CD4-positive, alpha-beta T cell (primary cell): ENCODE measurements around the gene TXN. TPM values are rescaled to one million over a fixed set of nuclear protein-coding genes. Genes with fewer than 3 reads are reported as not detected.
A peak's percentile ranks its signal among the peaks of the same experiment; 100 is the strongest.

Experiments
- ATAC-seq: fragments of 200-7000 bp; cut with Tn5 transposase; one replicate; pipeline ENCODE4 v1.10.0; 2022; ENCODE audit warnings: mild to moderate bottlenecking; ENCODE audit not compliant: poor library complexity
- CTCF ChIA-PET: fragments of 350-600 bp; sonication (Branson Sonifier 250); formaldehyde crosslinking; loops from one replicate; lab custom pipeline; 2021; ENCODE audit warnings: antibody characterized with exemption, inconsistent platforms; lab: Charles Lee
- POLR2A ChIA-PET: fragments of 350-600 bp; sonication (Branson Sonifier 250); formaldehyde crosslinking; loops from one replicate; lab custom pipeline; 2021; ENCODE audit warnings: antibody characterized with exemption, inconsistent platforms; lab: Charles Lee
- DNase-seq, 14 experiments: peaks; one replicate each; pipeline ENCODE4 v3.0.0-alpha.2; 2013 to 2020; ENCODE audit warnings: mixed read lengths in 2 of 14
- H3K27ac ChIP-seq, 2 donors: one replicate each; pipeline versions ENCODE4 v1.5.1 to v1.7.0; 2013; ENCODE audit warnings: low read length in 2 of 2, low read depth in 1 of 2, mild to moderate bottlenecking in 1 of 2
- H3K27me3 ChIP-seq, 2 experiments: 1 replicate in 1 of 2; 2 replicates in 1 of 2; pipeline versions ENCODE4 v1.6.1 to v1.7.0; 2013; ENCODE audit warnings: low read length in 2 of 2, control low read depth in 1 of 2, mild to moderate bottlenecking in 1 of 2, moderate library complexity in 1 of 2; ENCODE audit not compliant: insufficient read depth in 2 of 2, control insufficient read depth in 1 of 2
- H3K36me3 ChIP-seq: one replicate; pipeline ENCODE4 v1.6.1; 2013; ENCODE audit warnings: low read length, control low read depth; ENCODE audit not compliant: insufficient read depth
- H3K4me1 ChIP-seq: one replicate; pipeline ENCODE4 v1.6.1; 2013; ENCODE audit warnings: low read length, control low read depth; ENCODE audit not compliant: insufficient read depth
- H3K4me3 ChIP-seq: one replicate; pipeline ENCODE4 v1.5.1; 2013; ENCODE audit warnings: mild to moderate bottlenecking, low read length, moderate library complexity
- H3K9me3 ChIP-seq, 2 experiments: 1 replicate in 1 of 2; 2 replicates in 1 of 2; pipeline versions ENCODE4 v1.6.1 to v1.7.0; 2013; ENCODE audit warnings: low read length in 2 of 2, mild to moderate bottlenecking in 2 of 2, control low read depth in 1 of 2, moderate library complexity in 1 of 2; ENCODE audit not compliant: control insufficient read depth in 1 of 2, insufficient read depth in 1 of 2
- H3K27ac Mint-ChIP-seq: one replicate; pipeline ENCODE4 v1.8.0; 2020; ENCODE audit warnings: mixed read lengths
- H3K27me3 Mint-ChIP-seq: one replicate; pipeline ENCODE4 v1.8.0; 2021; ENCODE audit warnings: mixed read lengths
- H3K36me3 Mint-ChIP-seq: one replicate; pipeline ENCODE4 v1.8.0; 2021; ENCODE audit warnings: low read depth, mixed read lengths
- H3K4me1 Mint-ChIP-seq: one replicate; pipeline ENCODE4 v1.8.0; 2021; ENCODE audit warnings: low read depth, mixed read lengths
- H3K4me3 Mint-ChIP-seq: one replicate; pipeline ENCODE4 v1.8.0; 2020; ENCODE audit warnings: mild to moderate bottlenecking, mixed read lengths
- H3K9me3 Mint-ChIP-seq: one replicate; pipeline ENCODE4 v1.8.0; 2020; ENCODE audit warnings: mixed read lengths
- CTCF ChIP-seq: fragments of 200-600 bp; IDR thresholded peaks from one replicate; pipeline ENCODE4 v1.8.0; 2022; ENCODE audit warnings: antibody characterized with exemption, mild to moderate bottlenecking
- intact Hi-C, 2 experiments: fragments of 100-400 bp; cut with DNase I in 1 of 2; cut with micrococcal nuclease in 1 of 2; formaldehyde crosslinking; loops; one replicate each; pipeline versions ENCODE4 v1.15.1 to v1.9.0; 2023 to 2025; cut with DNase I, micrococcal nuclease
- total RNA-seq, 174 experiments: library from RNA in 2 of 174; stranded (reverse) in 2 of 174; gene quantifications; one replicate each; pipeline ENCODE4 v1.2.3 and lab custom pipeline; 2021 to 2026

Gene TXN
- total RNA-seq, 2 experiments from 2014 or later = 31.5 to 35.1 TPM

GRCh38 chr9:110257097-110257841 lies 962 bp upstream of the TXN start:
- peak overlapping the region; percentile 73 for H3K27ac Mint-ChIP-seq
- Histone ChIP-seq H3K36me3 (no peaks in the 10 kb centered on the region), H3K4me3 (peak overlapping the region; percentile 85), H3K27me3 (no peaks in the 10 kb centered on the region), H3K27ac (peak overlapping the region; percentile 2 to 45), H3K9me3 (no peaks in the 10 kb centered on the region), H3K4me1 (peaks cover 32% of the 10 kb centered on the region)
- H3K4me1 Mint-ChIP-seq = peaks cover 43% of the 10 kb centered on the region
- peaks cover 4% of the 10 kb centered on the region for H3K36me3 Mint-ChIP-seq
- CTCF ChIA-PET = no interaction called here
- no peaks in the 10 kb centered on the region for H3K27me3 Mint-ChIP-seq
- DNase-seq (peak in 1 of 14 experiments; percentile 5), ATAC-seq (no peak)
- no peaks in the 10 kb centered on the region for H3K9me3 Mint-ChIP-seq
- peak overlapping the region; percentile 98 for H3K4me3 Mint-ChIP-seq
- no peak for TF ChIP-seq CTCF
- POLR2A ChIA-PET = interaction anchor here (1.2 kb wide), 1 partner anchor 12 kb away, joined by 4 read pairs; no protein-coding TSS in a partner anchor
- intact Hi-C loops = loop anchor here in 1 of 2 experiments (5.0 to 10.0 kb wide), 2 partner anchors 210 to 1322 kb away; partner anchors contain the start of genes ABITRAM and ELP1

DNA sequence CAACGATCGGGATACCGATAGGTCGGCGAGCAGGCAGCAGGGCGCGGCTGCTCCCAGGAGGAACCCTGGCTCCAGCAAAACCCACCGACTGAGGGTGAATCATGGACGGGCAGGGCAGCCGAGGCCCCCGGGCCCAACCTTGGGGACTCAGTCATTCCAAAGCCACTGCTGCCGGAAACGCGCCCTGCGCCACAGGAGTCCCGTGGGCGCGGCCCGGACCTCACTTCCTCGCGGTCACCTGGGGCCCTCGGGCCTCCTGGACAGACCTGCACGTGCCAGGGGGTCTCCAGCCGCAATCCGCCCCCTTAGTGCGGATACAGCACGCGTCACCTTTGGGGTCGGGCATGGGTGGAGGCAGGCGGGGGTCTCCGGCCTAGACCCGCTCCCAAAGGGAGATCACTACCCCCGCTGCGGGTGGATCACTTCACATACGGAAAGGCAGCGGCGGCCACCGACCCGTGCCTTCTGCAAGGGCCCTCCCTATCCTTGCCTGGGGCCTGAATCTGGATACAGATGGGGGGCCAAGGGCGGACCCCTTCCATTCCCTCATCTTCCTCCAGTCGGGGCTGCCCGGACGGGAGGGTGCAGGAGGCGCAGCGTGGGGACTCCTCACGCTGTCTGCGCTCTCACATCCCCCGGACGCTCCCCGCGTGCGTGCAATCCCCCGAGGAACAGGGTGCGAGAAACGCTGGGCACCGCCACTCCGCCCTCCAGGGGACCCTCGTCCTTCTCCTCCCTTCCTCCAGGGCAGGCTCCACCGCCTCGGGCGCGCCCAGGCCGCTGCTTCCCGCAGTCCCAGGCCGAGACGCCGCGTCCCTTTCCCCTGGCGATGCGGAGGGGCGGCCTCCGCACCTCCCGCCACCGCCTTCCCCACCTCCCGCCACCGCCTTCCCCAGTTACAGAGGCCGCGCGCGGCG lies 586 bp downstream of the TXN start:
- Mint-ChIP-seq H3K36me3 (peaks cover 4% of the 10 kb centered on the region), H3K4me3 (peak overlapping the region; percentile 98), H3K4me1 (peaks cover 44% of the 10 kb centered on the region), H3K9me3 (no peaks in the 10 kb centered on the region), H3K27me3 (no peaks in the 10 kb centered on the region), H3K27ac (peak overlapping the region; percentile 83)
- CTCF ChIA-PET = no interaction called here
- peak overlapping the region; percentile 85 for H3K4me3 ChIP-seq
- intact Hi-C loops = loop anchor here in 1 of 2 experiments (5.0 to 10.0 kb wide), 2 partner anchors 208 to 1321 kb away; partner anchors contain the start of genes ABITRAM and ELP1
- DNase-seq (peak in 11 of 14 experiments; percentile 5 to 61 (median 12)), ATAC-seq (peak; percentile 18)
- TF ChIP-seq CTCF = no peak
- H3K27me3 ChIP-seq = no peaks in the 10 kb centered on the region
- H3K4me1 ChIP-seq = peaks cover 32% of the 10 kb centered on the region
- H3K27ac ChIP-seq = peak overlapping the region; percentile 37 to 63
- H3K9me3 ChIP-seq = no peaks in the 10 kb centered on the region
- POLR2A ChIA-PET = interaction anchor here (0.7 to 1.2 kb wide), 3 partner anchors 10 to 38 kb away, joined by 3 to 4 read pairs (median 3); no protein-coding TSS in a partner anchor
- peaks cover 4% of the 10 kb centered on the region for H3K36me3 ChIP-seq

DNA sequence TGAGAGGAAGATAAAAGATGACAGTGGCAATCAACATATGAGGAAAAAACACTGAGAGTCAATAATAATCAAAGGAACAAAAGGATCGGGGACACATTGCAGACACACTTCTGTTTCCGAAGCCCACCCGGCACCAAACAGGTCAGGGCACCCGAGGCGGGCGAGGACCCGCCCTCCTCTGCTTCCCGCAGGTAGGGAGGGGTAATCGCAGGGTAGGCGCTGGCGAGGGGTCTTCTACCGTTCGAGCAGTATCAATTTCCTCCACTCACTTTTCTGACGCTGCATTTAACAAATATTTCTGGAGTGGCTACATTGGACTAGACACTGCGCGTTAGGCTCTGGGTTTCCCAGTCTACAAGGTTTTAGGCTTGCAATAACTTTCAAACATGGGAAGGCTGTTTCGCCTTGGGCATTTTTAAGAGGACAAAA lies 1.3 kb downstream of the TXN start:
- TF ChIP-seq CTCF = no peak
- DNase-seq = peak in 4 of 14 experiments; percentile 1 to 29 (median 15)
- ChIA-PET POLR2A (no interaction called here), CTCF (no interaction called here)
- H3K4me3 Mint-ChIP-seq = peak overlapping the region; percentile 98
- peaks cover 32% of the 10 kb centered on the region for H3K4me1 ChIP-seq
- peaks cover 44% of the 10 kb centered on the region for H3K4me1 Mint-ChIP-seq
- H3K4me3 ChIP-seq = peak overlapping the region; percentile 85
- peaks cover 11% of the 10 kb centered on the region for H3K36me3 Mint-ChIP-seq
- no peaks in the 10 kb centered on the region for H3K9me3 ChIP-seq
- H3K27me3 Mint-ChIP-seq = no peaks in the 10 kb centered on the region
- no peak for ATAC-seq
- peak overlapping the region; percentile 37 to 63 for H3K27ac ChIP-seq
- H3K27me3 ChIP-seq = no peaks in the 10 kb centered on the region
- H3K27ac Mint-ChIP-seq = peak overlapping the region; percentile 83
- H3K36me3 ChIP-seq = peaks cover 6% of the 10 kb centered on the region
- no peaks in the 10 kb centered on the region for H3K9me3 Mint-ChIP-seq
- intact Hi-C loops = loop anchor here in 1 of 2 experiments (5.0 to 10.0 kb wide), 2 partner anchors 208 to 1320 kb away; partner anchors contain the start of genes ABITRAM and ELP1
